ENCODE results near the gene ADAM22. TPM values are rescaled to one million over a fixed set of nuclear protein-coding genes. Genes with fewer than 3 reads are reported as not detected.

The ADAM22 gene
- polyA plus RNA-seq, 1 donor from 2014 or later: 46.3 TPM

- no peak overlapping the region for H3K9ac ChIP-seq (ENCODE audit: low read length)
These were observed 206.9 kb downstream of the ADAM22 start for GRCh38 chr7:88140947-88141346.

DNA sequence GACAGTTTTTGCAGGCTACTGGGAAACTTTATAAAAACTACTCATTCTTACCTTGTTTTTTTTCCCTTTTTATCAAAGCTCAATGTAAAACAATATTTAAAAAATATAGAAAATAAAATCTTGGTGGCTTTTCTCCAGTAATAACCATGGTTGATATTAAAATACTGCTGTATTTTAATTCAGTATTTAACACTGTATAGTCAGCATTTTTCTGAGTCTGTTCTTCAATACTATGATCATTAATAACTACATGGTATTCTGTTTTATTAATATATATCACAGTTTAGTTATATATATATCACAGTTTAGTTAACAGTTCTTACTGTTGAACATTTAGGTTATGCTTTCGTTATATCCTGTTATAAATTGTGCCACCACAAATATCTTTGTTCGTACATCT lies 207.4 kb downstream of the ADAM22 start:
- no peaks in the 10 kb centered on the region for H3K36me3 ChIP-seq (ENCODE audit: insufficient read depth, low read length)
- TF ChIP-seq EP300 (conservative IDR thresholded peaks at IDR 0.05; ENCODE audit: poor library complexity, severe bottlenecking) (no peak), POLR2AphosphoS5 (IDR thresholded peaks at IDR 0.05) (no peak), RAD21 (conservative IDR thresholded peaks at IDR 0.05) (no peak), TAF1 (IDR thresholded peaks at IDR 0.05; ENCODE audit: low read depth) (no peak), SMC3 (conservative IDR thresholded peaks at IDR 0.05; ENCODE audit: poor library complexity) (no peak), EZH2 (IDR thresholded peaks at IDR 0.05; ENCODE audit: borderline replicate concordance, insufficient read depth, low read length, poor library complexity, severe bottlenecking) (no peak), MXI1 (conservative IDR thresholded peaks at IDR 0.05; ENCODE audit: poor library complexity, severe bottlenecking) (no peak)
- TF ChIP-seq, protein P1, sequence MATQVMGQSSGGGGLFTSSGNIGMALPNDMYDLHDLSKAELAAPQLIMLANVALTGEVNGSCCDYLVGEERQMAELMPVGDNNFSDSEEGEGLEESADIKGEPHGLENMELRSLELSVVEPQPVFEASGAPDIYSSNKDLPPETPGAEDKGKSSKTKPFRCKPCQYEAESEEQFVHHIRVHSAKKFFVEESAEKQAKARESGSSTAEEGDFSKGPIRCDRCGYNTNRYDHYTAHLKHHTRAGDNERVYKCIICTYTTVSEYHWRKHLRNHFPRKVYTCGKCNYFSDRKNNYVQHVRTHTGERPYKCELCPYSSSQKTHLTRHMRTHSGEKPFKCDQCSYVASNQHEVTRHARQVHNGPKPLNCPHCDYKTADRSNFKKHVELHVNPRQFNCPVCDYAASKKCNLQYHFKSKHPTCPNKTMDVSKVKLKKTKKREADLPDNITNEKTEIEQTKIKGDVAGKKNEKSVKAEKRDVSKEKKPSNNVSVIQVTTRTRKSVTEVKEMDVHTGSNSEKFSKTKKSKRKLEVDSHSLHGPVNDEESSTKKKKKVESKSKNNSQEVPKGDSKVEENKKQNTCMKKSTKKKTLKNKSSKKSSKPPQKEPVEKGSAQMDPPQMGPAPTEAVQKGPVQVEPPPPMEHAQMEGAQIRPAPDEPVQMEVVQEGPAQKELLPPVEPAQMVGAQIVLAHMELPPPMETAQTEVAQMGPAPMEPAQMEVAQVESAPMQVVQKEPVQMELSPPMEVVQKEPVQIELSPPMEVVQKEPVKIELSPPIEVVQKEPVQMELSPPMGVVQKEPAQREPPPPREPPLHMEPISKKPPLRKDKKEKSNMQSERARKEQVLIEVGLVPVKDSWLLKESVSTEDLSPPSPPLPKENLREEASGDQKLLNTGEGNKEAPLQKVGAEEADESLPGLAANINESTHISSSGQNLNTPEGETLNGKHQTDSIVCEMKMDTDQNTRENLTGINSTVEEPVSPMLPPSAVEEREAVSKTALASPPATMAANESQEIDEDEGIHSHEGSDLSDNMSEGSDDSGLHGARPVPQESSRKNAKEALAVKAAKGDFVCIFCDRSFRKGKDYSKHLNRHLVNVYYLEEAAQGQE (IDR thresholded peaks at IDR 0.05; ENCODE audit: borderline replicate concordance): no peak
- TF ChIP-seq, protein P2, sequence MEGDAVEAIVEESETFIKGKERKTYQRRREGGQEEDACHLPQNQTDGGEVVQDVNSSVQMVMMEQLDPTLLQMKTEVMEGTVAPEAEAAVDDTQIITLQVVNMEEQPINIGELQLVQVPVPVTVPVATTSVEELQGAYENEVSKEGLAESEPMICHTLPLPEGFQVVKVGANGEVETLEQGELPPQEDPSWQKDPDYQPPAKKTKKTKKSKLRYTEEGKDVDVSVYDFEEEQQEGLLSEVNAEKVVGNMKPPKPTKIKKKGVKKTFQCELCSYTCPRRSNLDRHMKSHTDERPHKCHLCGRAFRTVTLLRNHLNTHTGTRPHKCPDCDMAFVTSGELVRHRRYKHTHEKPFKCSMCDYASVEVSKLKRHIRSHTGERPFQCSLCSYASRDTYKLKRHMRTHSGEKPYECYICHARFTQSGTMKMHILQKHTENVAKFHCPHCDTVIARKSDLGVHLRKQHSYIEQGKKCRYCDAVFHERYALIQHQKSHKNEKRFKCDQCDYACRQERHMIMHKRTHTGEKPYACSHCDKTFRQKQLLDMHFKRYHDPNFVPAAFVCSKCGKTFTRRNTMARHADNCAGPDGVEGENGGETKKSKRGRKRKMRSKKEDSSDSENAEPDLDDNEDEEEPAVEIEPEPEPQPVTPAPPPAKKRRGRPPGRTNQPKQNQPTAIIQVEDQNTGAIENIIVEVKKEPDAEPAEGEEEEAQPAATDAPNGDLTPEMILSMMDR (IDR thresholded peaks at IDR 0.05; ENCODE audit: poor library complexity, severe bottlenecking): no peak
- no peaks in the 10 kb centered on the region for H3K9me2 ChIP-seq (ENCODE audit: insufficient read depth, low read length)
- H4K20me1 ChIP-seq (ENCODE audit: insufficient read depth): no peaks in the 10 kb centered on the region
- no peaks in the 10 kb centered on the region for H3F3A ChIP-seq (ENCODE audit: insufficient read depth, low read length, poor library complexity, severe bottlenecking)
- H2AFZ ChIP-seq (ENCODE audit: low read depth, low read length): no peak overlapping the region
- no peak overlapping the region for H3K4me3 ChIP-seq (ENCODE audit: low read length)
- H3K4me2 ChIP-seq (ENCODE audit: low read length): no peak overlapping the region
- H3K9ac ChIP-seq (ENCODE audit: low read length): no peak overlapping the region
- H3K9me3 ChIP-seq (ENCODE audit: low read length): no peaks in the 10 kb centered on the region
- H3K27ac ChIP-seq (ENCODE audit: low read length): no peak overlapping the region
- no peaks in the 10 kb centered on the region for H3K27me3 ChIP-seq (ENCODE audit: insufficient read depth, low read depth, low read length)
- H3K79me2 ChIP-seq (replicated peaks; ENCODE audit: insufficient read depth, low read length): no peaks in the 10 kb centered on the region

More at GRCh38 chr7:88140947-88141346, 206.9 kb downstream of the ADAM22 start:
- H3K4me3 ChIP-seq (ENCODE audit: low read length): no peak overlapping the region
- no peaks in the 10 kb centered on the region for H3K9me2 ChIP-seq (ENCODE audit: insufficient read depth, low read length)
- no peaks in the 10 kb centered on the region for H3K36me3 ChIP-seq (ENCODE audit: insufficient read depth, low read length)
- H3K27me3 ChIP-seq (ENCODE audit: insufficient read depth, low read depth, low read length): no peaks in the 10 kb centered on the region
- H2AFZ ChIP-seq (ENCODE audit: low read depth, low read length): no peak overlapping the region
- no peaks in the 10 kb centered on the region for H4K20me1 ChIP-seq (ENCODE audit: insufficient read depth)
- H3F3A ChIP-seq (ENCODE audit: insufficient read depth, low read length, poor library complexity, severe bottlenecking): no peaks in the 10 kb centered on the region
- H3K9me3 ChIP-seq (ENCODE audit: low read length): no peaks in the 10 kb centered on the region
- H3K27ac ChIP-seq (ENCODE audit: low read length): no peak overlapping the region
- H3K4me2 ChIP-seq (ENCODE audit: low read length): no peak overlapping the region
- no peak for TF ChIP-seq EZH2 (IDR thresholded peaks at IDR 0.05; ENCODE audit: borderline replicate concordance, insufficient read depth, low read length, poor library complexity, severe bottlenecking)
- no peak for TF ChIP-seq SMC3 (conservative IDR thresholded peaks at IDR 0.05; ENCODE audit: poor library complexity)
- TF ChIP-seq EP300 (conservative IDR thresholded peaks at IDR 0.05; ENCODE audit: poor library complexity, severe bottlenecking): no peak
- TF ChIP-seq TAF1 (IDR thresholded peaks at IDR 0.05; ENCODE audit: low read depth): no peak
- TF ChIP-seq, protein P2 (IDR thresholded peaks at IDR 0.05; ENCODE audit: poor library complexity, severe bottlenecking): no peak
- TF ChIP-seq RAD21 (conservative IDR thresholded peaks at IDR 0.05): no peak
- TF ChIP-seq POLR2AphosphoS5 (IDR thresholded peaks at IDR 0.05): no peak
- no peak for TF ChIP-seq MXI1 (conservative IDR thresholded peaks at IDR 0.05; ENCODE audit: poor library complexity, severe bottlenecking)
- TF ChIP-seq, protein P1 (IDR thresholded peaks at IDR 0.05; ENCODE audit: borderline replicate concordance): no peak
- no peaks in the 10 kb centered on the region for H3K79me2 ChIP-seq (replicated peaks; ENCODE audit: insufficient read depth, low read length)
